HepG2 (cell line): ENCODE measurements around the gene RSAD2. TPM values are rescaled to one million over a fixed set of nuclear protein-coding genes. Genes with fewer than 3 reads are reported as not detected.

Experiments used
- CBX5 ChIP-seq: sonication (generic); formaldehyde crosslinking; IDR thresholded peaks from 2 replicates; pipeline ENCODE4 v1.4.0; 2020; ENCODE audit warnings: missing genetic modification reagents, borderline replicate concordance
- ESRRA ChIP-seq: sonication (generic); formaldehyde crosslinking; IDR thresholded peaks from 2 replicates; pipeline ENCODE4 v1.5.1; 2020; ENCODE audit warnings: mild to moderate bottlenecking, low read depth, missing genetic modification reagents
- HBP1 ChIP-seq: IDR thresholded peaks from 2 replicates; pipeline ENCODE4 v1.6.1; 2016; ENCODE audit warnings: low read depth, control low read depth
- HNRNPH1 ChIP-seq: fragments of 200-400 bp; formaldehyde crosslinking; optimal IDR thresholded peaks from 2 replicates; pipeline ENCODE3; 2017; ENCODE audit warnings: mild to moderate bottlenecking, low read depth, low read length
- HOXD1 ChIP-seq: sonication (generic); formaldehyde crosslinking; IDR thresholded peaks from 2 replicates; pipeline ENCODE4 v1.5.0; 2020; ENCODE audit warnings: missing genetic modification reagents
- MED13 ChIP-seq: sonication (generic); formaldehyde crosslinking; IDR thresholded peaks from 2 replicates; pipeline ENCODE4 v1.5.0; 2020; ENCODE audit warnings: missing genetic modification reagents
- POLR2G ChIP-seq: fragments of 200-400 bp; formaldehyde crosslinking; IDR thresholded peaks from 2 replicates; pipeline ENCODE4 v1.6.1; 2018; ENCODE audit warnings: mild to moderate bottlenecking, low read depth, low read length, moderate library complexity
- PRMT3 ChIP-seq: sonication (generic); formaldehyde crosslinking; IDR thresholded peaks from 2 replicates; pipeline ENCODE4 v1.8.1; 2022; ENCODE audit warnings: low read depth, mild to moderate bottlenecking, moderate library complexity, missing genetic modification reagents, borderline replicate concordance
- SALL2 ChIP-seq: sonication (generic); formaldehyde crosslinking; IDR thresholded peaks from 2 replicates; pipeline ENCODE4 v1.8.1; 2023; ENCODE audit warnings: mild to moderate bottlenecking, missing genetic modification reagents, inconsistent platforms
- SP5 ChIP-seq: IDR thresholded peaks from 2 replicates; pipeline ENCODE4 v1.6.1; 2016; ENCODE audit warnings: low read depth, borderline replicate concordance
- SRSF1 ChIP-seq: fragments of 200-400 bp; formaldehyde crosslinking; optimal IDR thresholded peaks from 2 replicates; pipeline ENCODE3; 2017; ENCODE audit warnings: mild to moderate bottlenecking, low read depth, low read length, moderate library complexity
- ZBTB14 ChIP-seq: sonication (generic); formaldehyde crosslinking; IDR thresholded peaks from 2 replicates; pipeline ENCODE4 v1.4.0; 2020; ENCODE audit warnings: missing genetic modification reagents
- ZFP90 ChIP-seq: sonication (generic); formaldehyde crosslinking; IDR thresholded peaks from 2 replicates; pipeline ENCODE4 v1.8.0; 2022; ENCODE audit warnings: missing genetic modification reagents, mild to moderate bottlenecking, inconsistent platforms, borderline replicate concordance
- ZNF12 ChIP-seq: sonication (generic); formaldehyde crosslinking; IDR thresholded peaks from 2 replicates; pipeline ENCODE4 v1.5.0; 2020; ENCODE audit warnings: missing genetic modification reagents
- ZNF562 ChIP-seq: sonication (generic); formaldehyde crosslinking; IDR thresholded peaks from 2 replicates; pipeline ENCODE4 v1.8.0; 2022; ENCODE audit warnings: missing genetic modification reagents, borderline replicate concordance
- polyA plus RNA-seq, 8 experiments: library from polyadenylated mRNA; depleted of rRNA in 3 of 8; stranded (reverse) in 7 of 8; unstranded in 1 of 8; fragments of >200 nt; fragmentation: Illumina TruSeq in 4 of 8; extraction: Trizol in 4 of 8; gene quantifications; 2 replicates each; pipeline versions ENCODE4 v1.2.1 to v1.2.3, GENCODE V29; 2011 to 2016; ENCODE audit warnings: low read depth in 4 of 8, missing spikeins in 1 of 8, mixed read lengths in 1 of 8; ENCODE audit not compliant: insufficient read depth in 1 of 8
- total RNA-seq, 5 experiments: library from RNA; depleted of rRNA; stranded (reverse); fragments of >200 nt; fragmentation: Illumina TruSeq; extraction: Trizol; gene quantifications; 2 replicates each; pipeline ENCODE4 v1.2.3, GENCODE V29; 2016; ENCODE audit warnings: low read depth in 1 of 5
- TF ChIP-seq, protein P1 (sequence below): sonication (generic); formaldehyde crosslinking; IDR thresholded peaks from 2 replicates; pipeline ENCODE4 v1.8.0; 2022; ENCODE audit warnings: mild to moderate bottlenecking, missing genetic modification reagents
- TF ChIP-seq, protein P2 (sequence below): IDR thresholded peaks from 2 replicates; pipeline ENCODE4 v1.6.1; 2012; ENCODE audit warnings: inconsistent platforms
- TF ChIP-seq, protein P3 (sequence below): sonication (generic); formaldehyde crosslinking; IDR thresholded peaks from 2 replicates; pipeline ENCODE4 v1.5.1; 2020; ENCODE audit warnings: mild to moderate bottlenecking, missing genetic modification reagents, borderline replicate concordance

Gene RSAD2
- total and polyA plus RNA-seq, 2 of the 13 experiments (the other 11 are each of a cell fraction or from before 2014, with no cell fraction given) = 0.11 TPM; not detected in 1

- TF ChIP-seq HBP1 (no peak), HOXD1 (CRISPR knock-in tag) (peak; percentile 30; the same call in 1 of the 2 replicates), ZNF12 (CRISPR knock-in tag) (no peak), CBX5 (no peak), HNRNPH1 (no peak), ZNF562 (CRISPR knock-in tag) (peak; percentile 74; the same call in 1 of the 2 replicates), ESRRA (CRISPR knock-in tag) (no peak), ZFP90 (CRISPR knock-in tag) (peak; percentile 34; the same call in 1 of the 2 replicates), SRSF1 (peak; percentile 52), ZBTB14 (CRISPR knock-in tag) (peak; percentile 82), MED13 (CRISPR knock-in tag) (peak; percentile 34; the same call in 1 of the 2 replicates), SALL2 (CRISPR knock-in tag) (peak; percentile 60; the same call in 1 of the 2 replicates), PRMT3 (CRISPR knock-in tag) (peak; percentile 66; the same call in 1 of the 2 replicates), SP5 (CRISPR knock-in tag) (peak; percentile 22; the same call in 1 of the 2 replicates), POLR2G (no peak)
- TF ChIP-seq, protein P1, sequence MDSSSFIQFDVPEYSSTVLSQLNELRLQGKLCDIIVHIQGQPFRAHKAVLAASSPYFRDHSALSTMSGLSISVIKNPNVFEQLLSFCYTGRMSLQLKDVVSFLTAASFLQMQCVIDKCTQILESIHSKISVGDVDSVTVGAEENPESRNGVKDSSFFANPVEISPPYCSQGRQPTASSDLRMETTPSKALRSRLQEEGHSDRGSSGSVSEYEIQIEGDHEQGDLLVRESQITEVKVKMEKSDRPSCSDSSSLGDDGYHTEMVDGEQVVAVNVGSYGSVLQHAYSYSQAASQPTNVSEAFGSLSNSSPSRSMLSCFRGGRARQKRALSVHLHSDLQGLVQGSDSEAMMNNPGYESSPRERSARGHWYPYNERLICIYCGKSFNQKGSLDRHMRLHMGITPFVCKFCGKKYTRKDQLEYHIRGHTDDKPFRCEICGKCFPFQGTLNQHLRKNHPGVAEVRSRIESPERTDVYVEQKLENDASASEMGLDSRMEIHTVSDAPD (CRISPR knock-in tag) = peak; percentile 73; the same call in 1 of the 2 replicates
- TF ChIP-seq, protein P2, sequence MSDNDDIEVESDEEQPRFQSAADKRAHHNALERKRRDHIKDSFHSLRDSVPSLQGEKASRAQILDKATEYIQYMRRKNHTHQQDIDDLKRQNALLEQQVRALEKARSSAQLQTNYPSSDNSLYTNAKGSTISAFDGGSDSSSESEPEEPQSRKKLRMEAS = peak; percentile 58
- TF ChIP-seq, protein P3, sequence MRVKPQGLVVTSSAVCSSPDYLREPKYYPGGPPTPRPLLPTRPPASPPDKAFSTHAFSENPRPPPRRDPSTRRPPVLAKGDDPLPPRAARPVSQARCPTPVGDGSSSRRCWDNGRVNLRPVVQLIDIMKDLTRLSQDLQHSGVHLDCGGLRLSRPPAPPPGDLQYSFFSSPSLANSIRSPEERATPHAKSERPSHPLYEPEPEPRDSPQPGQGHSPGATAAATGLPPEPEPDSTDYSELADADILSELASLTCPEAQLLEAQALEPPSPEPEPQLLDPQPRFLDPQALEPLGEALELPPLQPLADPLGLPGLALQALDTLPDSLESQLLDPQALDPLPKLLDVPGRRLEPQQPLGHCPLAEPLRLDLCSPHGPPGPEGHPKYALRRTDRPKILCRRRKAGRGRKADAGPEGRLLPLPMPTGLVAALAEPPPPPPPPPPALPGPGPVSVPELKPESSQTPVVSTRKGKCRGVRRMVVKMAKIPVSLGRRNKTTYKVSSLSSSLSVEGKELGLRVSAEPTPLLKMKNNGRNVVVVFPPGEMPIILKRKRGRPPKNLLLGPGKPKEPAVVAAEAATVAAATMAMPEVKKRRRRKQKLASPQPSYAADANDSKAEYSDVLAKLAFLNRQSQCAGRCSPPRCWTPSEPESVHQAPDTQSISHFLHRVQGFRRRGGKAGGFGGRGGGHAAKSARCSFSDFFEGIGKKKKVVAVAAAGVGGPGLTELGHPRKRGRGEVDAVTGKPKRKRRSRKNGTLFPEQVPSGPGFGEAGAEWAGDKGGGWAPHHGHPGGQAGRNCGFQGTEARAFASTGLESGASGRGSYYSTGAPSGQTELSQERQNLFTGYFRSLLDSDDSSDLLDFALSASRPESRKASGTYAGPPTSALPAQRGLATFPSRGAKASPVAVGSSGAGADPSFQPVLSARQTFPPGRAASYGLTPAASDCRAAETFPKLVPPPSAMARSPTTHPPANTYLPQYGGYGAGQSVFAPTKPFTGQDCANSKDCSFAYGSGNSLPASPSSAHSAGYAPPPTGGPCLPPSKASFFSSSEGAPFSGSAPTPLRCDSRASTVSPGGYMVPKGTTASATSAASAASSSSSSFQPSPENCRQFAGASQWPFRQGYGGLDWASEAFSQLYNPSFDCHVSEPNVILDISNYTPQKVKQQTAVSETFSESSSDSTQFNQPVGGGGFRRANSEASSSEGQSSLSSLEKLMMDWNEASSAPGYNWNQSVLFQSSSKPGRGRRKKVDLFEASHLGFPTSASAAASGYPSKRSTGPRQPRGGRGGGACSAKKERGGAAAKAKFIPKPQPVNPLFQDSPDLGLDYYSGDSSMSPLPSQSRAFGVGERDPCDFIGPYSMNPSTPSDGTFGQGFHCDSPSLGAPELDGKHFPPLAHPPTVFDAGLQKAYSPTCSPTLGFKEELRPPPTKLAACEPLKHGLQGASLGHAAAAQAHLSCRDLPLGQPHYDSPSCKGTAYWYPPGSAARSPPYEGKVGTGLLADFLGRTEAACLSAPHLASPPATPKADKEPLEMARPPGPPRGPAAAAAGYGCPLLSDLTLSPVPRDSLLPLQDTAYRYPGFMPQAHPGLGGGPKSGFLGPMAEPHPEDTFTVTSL (CRISPR knock-in tag) = no peak
Measured at GRCh38 chr2:6865346-6866274, 12.0 kb upstream of the RSAD2 start, which contains the start of gene CMPK2 (continued).
